ENCODE results near the gene GALM.
"Not testable (repeated sequence)": the region's sequence is repeated elsewhere in the genome, so short reads cannot be mapped to it uniquely, and the experiment has no call there.

The GALM gene

DNA sequence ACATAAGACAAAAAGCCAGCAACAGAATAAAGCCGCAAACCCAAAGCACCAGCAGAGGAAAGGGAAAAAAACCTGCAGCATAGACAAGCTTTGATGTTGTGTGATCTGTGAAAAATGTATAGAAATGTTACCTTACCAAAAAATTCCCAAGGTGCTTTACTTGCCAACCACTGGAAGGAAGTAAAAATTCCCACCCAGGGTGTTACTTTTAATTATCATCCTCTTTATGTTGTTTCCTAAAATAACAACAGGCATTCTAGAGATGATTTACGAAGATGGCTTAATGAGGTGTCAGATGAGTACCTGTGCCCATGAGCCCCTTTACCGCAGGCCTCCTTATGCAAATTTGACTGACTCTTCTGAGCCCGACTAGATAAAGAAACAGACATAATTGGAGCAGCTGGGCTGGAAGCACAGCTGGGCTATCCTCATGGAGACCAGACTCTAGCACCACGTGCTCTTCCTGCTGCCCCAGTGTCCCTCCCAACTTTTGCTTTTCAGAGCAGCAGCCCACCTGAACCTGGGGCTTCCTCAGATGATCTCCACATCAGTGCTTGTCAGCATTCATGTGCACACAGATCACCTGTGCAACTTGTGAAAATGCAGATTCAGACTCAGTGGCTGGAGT lies 43.8 kb downstream of the GALM start:
- DNase-seq (ENCODE audit: low read depth, low spot score): no peak

DNA sequence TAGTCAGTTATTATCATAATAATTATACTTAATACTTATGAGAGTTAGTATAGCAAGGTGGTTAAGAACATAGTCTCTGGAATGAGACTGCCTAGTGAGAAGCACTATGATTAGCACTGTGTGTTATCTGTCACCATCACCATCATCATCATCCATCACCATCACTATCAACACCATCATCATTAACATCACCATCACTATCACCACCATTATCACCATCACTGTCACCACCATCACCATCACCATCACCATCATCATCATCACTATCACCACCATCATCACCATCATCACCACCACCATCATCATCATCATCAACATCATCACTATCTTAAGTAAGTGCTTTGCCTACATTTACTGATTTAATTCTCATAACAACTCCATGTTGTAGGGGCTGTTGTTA lies 45.6 kb downstream of the GALM start:
- DNase-seq (ENCODE audit: low read depth, low spot score): no peak

DNA sequence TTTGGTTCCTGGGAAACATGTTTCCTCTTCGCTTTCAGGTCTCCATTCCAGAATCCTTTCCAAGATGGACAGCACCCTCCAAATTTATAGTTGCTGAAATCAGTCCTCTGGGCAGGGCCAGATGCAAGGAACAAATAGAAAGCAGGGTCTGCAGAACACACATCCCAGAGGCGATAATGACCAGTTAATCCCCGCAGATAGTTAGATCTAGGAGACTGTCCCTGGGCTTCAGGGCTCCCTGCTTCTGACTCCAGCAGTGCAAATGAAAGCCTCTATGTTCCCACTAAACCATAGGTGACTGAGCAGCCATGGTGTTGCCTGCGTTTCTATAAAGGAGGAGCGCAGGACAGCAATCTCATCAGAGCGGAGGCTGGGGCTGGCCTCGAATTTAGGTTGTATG lies 46.5 kb downstream of the GALM start:
- DNase-seq (ENCODE audit: low read depth, low spot score): no peak

DNA sequence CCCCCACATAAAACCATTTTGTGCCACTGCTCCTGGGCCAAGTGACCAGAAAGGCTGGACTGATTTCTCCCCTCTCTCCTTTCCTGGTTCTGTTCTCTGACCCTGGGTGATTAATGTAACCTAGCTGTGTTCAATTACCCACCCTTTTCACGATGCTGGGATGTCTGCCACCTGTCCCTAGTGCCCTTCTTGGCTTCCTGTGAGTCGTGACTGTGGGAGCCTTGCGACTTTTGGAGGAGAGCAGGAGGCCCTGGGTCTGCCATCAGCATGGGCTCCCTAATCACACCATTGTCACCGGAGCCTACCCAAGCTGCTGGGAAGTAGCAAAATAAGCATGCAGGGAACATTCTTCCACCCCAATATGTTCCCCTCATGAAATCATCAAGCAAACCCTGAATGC lies 47.0 kb downstream of the GALM start:
- DNase-seq (ENCODE audit: low read depth, low spot score): no peak

DNA sequence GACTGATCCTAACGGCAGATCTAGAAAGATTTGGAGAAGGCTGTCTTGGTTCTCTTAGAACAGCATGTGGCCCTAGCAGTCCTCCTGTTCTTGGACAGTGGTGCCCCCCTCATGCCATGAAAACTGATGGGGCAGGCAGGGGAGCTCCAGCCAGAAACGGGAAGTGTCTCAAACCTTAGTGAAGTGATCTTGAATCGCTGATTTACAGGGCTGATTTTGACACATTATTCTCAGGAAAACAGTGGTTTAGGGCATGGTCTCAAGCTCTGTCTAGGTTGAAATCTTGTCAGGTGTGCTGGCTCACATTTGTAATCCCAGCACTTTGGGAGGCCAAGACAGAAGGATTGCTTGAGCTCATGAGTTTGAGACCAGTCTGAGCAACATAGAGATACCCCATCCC lies 47.4 kb downstream of the GALM start:
- no peak for DNase-seq (ENCODE audit: low read depth, low spot score)

DNA sequence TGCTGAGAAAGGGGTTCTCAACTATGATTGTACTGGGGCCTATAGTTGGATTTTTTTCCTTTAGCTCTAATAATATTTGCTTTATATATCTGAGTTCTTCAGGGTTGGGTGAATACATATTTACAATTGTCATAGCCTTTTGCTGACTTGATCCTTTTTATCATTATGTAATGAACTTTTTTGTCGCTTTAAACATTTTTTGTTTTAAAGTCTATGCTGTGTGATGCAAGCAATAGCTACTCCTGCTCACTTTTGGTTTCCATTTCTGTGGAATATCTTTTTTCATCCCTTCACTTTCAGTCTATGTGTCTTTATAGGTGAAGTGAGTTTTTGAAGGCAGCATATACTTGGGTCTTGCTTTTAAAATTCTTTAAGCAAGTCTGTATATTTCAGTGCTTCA lies 49.0 kb downstream of the GALM start:
- not testable (repeated sequence) for DNase-seq (ENCODE audit: low read depth, low spot score)

DNA sequence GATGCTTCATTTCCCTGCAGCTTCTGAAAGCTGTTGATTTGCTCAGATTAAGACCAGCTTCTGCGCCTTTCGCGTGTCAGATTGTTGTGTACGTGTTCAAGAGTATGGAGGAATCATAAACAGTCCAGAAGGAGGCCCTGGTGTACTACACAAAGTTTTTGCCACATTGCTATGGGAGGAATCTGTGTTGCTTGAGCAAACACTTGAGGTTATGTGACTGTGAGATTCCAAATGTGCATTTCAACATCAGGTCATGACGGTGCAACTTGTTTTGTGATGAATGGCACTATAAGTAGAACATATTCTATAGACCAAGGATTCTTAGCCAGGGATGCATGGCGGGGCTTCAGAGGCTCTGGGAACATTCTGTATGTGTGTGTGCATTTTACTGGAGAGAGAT lies 50.3 kb downstream of the GALM start:
- DNase-seq (ENCODE audit: low read depth, low spot score): no peak

DNA sequence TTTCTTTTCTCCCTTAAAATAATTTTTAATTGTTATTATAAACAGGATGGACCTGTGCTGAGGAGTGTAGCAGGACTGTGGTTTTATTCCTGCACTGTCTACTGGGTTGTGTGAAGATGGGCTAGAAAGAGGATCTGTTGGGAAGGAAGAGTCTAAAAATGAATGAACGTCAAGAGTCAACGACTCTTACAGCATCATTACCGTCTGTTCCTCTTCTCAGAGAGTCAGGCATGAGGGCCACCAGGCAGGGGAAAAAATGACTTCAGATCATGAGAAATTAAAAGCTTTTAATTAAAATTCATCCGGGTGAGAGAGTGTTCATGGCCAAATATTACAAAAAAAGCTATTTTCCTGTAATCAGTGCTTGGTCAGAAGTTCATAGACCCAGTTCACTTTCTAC lies 52.7 kb downstream of the GALM start:
- no peak for DNase-seq (ENCODE audit: low read depth, low spot score)

DNA sequence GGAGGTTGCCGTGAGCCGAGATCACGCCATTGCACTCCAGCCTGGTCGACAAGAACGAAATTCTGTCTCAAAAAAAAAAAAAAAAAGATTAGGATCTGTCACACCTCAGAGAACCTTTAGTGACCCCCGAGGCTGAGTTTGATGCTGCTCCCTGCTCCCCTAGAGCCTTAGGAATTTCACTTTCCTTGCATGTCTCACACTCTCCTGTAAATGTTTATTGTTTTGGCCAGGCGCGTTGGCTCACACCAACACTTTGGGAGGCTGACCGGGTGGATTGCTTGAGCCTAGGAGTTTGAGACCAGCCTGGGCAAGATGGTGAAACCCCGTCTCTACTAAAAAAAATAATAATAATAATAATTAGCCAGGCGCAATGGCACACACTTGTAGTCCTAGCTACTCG lies 53.8 kb downstream of the GALM start:
- DNase-seq (ENCODE audit: low read depth, low spot score): no peak

DNA sequence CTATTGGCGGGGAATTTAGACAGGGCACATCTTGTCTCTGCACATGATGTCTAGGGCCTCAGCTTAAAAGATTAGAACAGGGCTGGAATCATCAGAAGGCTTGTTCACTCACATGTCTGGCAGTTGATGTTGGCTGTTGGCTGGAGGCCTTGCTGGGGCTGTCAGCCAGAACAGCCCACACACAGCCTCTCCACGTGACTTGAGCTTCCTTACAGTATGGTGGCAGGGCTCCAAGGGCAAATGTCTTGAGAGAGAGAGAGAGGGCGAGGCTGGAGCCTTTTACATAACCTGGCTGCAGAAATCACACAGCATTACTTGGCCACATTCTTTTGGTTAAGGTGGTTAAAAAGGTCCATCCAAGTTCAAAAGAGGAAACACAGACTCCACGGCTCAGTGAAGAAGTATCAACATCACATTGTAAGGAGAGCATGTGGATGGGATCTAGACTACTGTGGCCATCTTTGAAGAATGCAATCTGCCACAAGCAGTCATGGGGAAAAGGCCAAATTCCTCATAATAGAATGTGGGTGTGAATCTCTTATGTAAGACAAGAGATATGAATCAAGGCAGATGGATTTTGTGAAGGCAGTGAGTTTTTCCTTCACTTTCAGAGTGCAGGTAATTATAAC lies 54.8 kb downstream of the GALM start:
- DNase-seq (ENCODE audit: low read depth, low spot score): peak; percentile 7

DNA sequence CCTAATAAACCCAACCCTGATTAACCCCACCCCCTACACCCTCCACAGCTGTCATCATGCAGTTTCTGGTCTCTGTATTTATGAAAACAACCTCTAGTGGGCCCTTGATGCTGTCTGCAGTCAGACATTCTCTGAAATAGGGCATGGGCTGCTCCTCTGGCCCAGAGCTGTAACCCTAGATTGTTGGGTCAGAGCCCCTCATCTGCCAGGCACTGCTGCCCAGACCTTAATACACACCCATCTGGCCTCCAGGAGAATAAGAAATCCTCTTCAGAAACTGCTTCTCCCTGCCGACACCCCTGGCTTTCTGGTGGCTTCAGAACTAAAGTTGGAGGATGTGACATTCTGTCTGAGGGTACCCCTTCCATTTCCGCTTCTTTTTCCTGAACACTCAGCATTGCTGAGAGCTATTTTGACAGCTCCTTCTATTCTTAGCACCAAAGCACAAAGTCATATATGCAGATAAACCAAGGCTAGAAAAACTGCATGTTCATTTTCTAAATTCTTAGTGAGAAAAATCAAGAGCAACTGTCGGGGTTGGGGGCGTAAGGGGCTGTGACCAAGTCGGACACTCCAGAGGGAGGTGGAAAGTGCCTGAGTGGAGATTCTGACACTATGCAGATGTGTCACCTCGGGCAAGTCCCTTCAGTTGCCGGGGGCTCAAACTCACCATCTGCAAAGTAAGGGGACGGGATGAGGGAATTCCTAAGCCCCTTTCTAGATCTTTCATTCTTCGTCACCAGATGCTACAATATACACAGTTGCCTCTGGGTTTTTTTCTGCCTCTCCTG lies 56.6 kb downstream of the GALM start:
- no peak for DNase-seq (ENCODE audit: low read depth, low spot score)

DNA sequence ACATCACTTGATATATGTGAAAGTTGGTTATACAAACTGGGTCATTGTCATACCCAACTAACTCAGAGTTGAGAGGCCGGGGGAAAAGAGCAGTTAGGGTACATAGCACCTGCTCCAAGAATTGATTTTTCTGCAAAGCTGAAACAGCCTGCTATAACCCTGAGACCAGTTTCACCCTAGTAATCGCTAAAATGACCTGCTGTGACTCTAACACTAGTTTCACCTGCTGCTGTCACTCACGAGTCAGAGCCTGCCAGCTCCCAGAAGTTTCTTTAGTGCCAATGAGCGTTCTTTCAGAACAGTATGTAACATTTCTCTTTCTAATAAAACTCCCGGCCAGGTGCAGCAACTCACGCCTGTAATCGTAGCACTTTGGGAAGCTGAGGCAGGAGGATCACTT lies 57.3 kb downstream of the GALM start:
- DNase-seq (ENCODE audit: low read depth, low spot score): no peak

DNA sequence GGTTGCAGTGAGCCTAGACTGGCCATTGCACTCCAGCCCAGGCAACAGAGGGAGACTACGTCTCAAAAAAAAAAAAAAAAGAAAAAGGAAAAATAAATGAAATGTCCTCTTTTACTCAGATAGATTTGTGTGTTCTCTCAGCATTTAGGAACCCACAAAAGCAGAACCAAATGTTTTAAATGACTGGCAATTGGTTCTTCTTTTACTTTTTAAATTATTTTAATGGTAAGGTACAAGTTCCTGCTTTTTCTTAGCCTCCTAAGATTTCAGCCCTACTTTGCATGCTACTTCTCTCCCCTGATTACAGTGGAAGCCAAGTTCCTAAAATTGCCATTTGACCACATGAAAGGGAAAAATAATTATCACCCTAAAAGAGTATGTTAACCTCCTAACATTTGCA lies 61.7 kb downstream of the GALM start:
- DNase-seq (ENCODE audit: low read depth, low spot score): no peak

DNA sequence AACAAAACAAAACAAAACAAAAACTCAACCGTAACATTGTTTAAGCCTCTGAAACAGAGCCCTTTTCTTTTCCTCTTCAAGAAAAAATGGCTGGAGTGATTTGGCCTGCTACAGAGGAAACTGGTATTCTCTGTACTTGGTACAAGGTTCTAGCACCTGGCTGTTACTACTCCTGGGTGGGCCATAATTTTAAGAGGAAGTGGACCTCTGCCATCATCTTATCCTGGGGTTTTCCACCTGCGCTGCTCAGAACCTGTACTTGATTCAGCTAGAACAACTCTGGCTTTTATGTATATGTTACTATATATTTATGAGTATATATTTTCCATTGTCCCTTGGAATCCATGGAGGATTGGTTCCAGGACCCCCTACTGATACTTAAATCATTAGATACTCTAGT lies 62.8 kb downstream of the GALM start:
- DNase-seq (ENCODE audit: low read depth, low spot score): no peak

DNA sequence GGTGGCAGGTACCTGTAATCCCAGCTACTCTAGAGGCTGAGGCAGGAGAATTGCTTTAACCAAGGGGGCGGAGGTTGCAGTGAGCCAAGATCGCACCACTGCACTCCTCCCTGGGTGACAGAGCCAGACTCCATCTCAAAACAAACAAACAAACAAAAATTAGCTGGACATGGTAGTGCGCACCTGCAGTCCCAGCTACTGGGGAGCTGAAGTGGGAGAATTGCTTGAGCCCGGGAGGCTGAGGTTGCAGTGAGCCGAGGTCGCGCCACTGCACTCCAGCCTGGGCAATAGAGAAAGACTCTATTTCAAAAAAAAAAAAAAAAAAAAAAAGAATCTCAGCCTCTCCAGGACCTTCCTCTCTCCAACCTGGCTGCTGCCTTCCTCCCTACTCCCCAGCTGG lies 65.2 kb downstream of the GALM start:
- DNase-seq (ENCODE audit: low read depth, low spot score): no peak

DNA sequence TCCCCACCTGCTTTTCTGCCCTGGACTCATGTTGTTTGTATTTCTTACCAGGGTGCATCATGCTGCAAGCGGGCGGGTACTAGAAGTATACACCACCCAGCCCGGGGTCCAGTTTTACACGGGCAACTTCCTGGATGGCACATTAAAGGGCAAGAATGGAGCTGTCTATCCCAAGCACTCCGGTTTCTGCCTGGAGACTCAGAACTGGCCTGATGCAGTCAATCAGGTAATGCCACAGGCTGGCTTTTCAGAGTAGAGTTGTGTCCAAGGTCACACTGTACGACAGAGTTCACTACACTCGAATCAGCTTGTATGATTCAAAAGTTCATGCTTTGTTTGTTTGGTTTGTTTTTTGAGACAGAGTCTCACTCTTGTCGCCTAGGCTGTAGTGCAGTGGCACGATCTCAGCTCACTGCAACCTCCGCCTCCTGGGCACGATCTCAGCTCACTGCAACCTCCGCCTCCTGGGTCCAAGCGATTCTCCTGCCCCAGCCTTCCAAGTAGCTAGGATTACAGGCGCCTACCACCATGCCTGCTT lies 65.8 kb downstream of the GALM start:
- DNase-seq (ENCODE audit: low read depth, low spot score): no peak

DNA sequence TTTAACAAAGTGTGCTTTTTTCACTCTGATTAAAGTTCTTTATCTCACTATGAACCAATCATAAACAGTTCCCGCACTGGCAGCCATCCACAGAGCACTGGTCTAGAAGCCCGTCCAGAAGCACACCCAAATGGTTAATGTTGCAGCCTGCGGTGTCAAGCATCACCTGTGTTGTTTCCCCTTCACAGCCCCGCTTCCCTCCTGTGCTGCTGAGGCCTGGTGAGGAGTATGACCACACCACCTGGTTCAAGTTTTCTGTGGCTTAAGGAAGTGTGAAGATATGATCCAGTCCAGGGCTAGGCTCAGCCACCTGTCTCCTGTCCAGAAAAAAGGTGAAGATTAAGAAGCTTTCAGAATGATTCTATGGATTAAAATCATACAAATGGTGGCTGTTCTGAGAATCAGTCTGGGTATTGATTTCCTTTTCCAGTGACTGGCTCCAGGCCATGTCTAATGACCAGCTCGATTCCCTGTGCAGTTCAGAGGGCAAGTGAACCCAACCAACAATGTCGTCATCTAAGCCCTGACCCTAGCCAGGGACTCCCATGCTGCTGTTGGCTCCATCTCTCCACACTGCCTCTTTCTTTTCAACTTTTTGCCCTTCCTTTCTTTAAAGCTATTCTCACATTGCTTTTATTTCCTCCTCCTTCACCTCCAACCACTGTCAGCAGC lies 67.5 kb downstream of the GALM start:
- no peak for DNase-seq (ENCODE audit: low read depth, low spot score)

DNA sequence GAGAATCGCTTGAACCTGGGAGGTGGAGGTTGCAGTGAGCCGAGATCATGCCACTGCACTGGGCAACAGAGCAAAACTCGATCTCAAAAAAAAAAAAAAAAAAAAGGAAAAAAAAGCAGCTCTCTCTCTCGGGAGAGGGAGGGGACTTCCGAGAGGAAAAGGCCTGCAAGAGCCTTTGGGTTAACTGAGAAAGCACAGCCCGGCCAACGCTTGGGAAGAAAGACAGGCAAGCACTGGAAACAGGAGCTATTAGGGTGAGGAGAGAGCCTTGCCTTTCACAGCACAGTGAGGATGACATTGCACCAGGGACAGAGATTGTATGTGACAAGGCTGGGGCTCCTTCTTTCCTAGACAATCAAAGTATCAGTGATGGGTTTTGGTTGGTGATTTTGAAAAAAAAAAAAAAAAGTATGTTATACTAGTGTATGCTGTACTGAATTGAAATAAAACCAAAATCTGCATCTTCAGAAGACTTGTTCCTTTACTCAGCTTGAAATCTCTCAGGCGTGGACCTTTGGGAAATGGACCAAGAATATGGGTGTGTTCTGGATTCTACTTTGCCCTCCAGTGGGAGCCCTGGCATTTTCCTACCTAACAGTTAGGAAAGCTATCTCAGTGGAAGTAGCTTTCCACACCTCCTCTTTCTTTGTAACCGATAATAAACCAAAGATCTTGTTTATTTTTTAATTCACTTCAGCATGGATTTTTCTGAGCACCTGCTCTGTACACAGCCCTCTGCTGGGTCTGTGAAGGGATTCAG lies 68.6 kb downstream of the GALM start:
- DNase-seq (ENCODE audit: low read depth, low spot score): no peak

DNA sequence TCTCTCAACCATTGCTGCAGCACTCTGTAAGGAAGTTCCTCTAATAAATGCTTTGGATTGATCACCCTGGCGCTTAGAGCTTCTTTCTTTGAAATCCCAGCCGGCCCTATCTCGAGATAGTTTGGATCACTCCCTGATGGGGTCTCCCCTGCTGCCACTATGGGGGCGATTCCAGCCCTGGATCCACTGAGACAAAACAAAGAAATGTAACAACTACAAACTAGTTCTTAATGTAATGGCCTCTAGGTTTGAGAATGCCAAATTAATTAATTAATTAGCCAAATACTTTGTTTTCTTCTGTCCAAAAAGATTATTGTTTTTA lies 70.0 kb downstream of the GALM start:
- no peak for DNase-seq (ENCODE audit: low read depth, low spot score)

DNA sequence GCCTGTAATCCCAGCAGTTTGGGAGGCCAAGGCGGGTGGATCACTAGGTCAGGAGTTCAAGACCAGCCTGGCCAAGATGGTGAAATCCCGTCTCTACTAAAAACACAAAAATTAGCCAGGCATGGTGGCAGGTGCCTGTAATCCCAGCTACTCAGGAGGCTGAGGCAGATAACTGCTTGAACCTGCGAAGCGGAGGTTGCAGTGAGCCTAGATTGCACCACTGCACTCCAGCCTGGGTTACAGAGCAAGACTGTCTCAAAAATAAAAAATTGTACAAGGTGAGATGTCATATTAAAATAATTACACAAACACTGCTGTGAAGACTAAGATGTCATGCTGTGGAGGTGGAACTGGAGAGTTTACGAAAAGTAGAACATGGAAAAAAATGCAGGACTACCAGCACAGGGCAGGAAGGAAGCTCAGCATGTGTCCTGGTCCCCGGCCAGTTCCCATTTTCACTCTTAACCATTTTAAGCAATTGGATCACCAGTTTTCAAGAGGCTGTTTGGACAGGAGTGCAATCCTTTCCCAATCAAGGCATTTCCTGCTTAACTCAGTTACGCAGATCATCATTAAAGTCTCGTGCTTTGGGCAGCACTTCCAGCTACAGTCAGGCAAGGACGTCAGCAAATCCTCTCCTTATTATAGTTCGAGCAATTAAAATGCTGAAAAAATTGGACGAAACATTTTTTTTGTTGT lies 71.2 kb downstream of the GALM start:
- peak; percentile 40 for DNase-seq (ENCODE audit: low read depth, low spot score)

DNA sequence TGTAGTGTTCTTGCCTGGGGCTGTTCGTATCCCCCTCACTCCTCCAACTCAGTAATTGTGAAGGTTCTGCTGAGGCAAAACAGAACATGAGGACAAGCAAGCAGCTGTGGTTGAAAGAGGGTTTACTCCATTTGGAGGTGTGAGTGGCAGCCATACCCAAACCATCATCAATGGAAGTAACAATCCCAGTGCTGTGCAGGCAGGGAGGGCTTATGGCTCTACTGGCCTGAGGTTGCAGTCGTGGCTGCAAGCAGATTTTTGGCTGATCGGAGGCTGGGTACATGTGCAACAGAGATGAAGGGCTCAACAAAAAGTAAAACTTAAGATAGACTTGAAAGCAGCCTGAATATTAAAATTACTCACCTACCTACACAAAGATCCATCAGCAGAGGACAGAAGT lies 72.0 kb downstream of the GALM start:
- no peak for DNase-seq (ENCODE audit: low read depth, low spot score)

All from brain pericyte (primary cell).